Measurements from ENCODE around the gene OSMR.

- TF ChIP-seq, protein P1, sequence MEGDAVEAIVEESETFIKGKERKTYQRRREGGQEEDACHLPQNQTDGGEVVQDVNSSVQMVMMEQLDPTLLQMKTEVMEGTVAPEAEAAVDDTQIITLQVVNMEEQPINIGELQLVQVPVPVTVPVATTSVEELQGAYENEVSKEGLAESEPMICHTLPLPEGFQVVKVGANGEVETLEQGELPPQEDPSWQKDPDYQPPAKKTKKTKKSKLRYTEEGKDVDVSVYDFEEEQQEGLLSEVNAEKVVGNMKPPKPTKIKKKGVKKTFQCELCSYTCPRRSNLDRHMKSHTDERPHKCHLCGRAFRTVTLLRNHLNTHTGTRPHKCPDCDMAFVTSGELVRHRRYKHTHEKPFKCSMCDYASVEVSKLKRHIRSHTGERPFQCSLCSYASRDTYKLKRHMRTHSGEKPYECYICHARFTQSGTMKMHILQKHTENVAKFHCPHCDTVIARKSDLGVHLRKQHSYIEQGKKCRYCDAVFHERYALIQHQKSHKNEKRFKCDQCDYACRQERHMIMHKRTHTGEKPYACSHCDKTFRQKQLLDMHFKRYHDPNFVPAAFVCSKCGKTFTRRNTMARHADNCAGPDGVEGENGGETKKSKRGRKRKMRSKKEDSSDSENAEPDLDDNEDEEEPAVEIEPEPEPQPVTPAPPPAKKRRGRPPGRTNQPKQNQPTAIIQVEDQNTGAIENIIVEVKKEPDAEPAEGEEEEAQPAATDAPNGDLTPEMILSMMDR (IDR thresholded peaks at IDR 0.05 in 2 of 3, conservative IDR thresholded peaks at IDR 0.05 in 1 of 3; ENCODE audit: borderline replicate concordance in 1 of 3, insufficient read depth in 1 of 3, low read depth in 2 of 3, low read length in 2 of 3): no peak
- no peak for TF ChIP-seq EZH2 (IDR thresholded peaks at IDR 0.05)
- no peak for TF ChIP-seq POLR2A (IDR thresholded peaks at IDR 0.05; ENCODE audit: borderline replicate concordance, extremely low read depth, insufficient read depth, insufficient read length)
- TF ChIP-seq ELF1 (IDR thresholded peaks at IDR 0.05; ENCODE audit: borderline replicate concordance, low read depth): no peak
- TF ChIP-seq TCF7L2 (IDR thresholded peaks at IDR 0.05; ENCODE audit: borderline replicate concordance, extremely low read depth, insufficient read depth, insufficient read length): no peak
- TF ChIP-seq YY1 (IDR thresholded peaks at IDR 0.05; ENCODE audit: extremely low read depth, insufficient replicate concordance, low read depth, low read length): no peak
- TF ChIP-seq, protein P2, sequence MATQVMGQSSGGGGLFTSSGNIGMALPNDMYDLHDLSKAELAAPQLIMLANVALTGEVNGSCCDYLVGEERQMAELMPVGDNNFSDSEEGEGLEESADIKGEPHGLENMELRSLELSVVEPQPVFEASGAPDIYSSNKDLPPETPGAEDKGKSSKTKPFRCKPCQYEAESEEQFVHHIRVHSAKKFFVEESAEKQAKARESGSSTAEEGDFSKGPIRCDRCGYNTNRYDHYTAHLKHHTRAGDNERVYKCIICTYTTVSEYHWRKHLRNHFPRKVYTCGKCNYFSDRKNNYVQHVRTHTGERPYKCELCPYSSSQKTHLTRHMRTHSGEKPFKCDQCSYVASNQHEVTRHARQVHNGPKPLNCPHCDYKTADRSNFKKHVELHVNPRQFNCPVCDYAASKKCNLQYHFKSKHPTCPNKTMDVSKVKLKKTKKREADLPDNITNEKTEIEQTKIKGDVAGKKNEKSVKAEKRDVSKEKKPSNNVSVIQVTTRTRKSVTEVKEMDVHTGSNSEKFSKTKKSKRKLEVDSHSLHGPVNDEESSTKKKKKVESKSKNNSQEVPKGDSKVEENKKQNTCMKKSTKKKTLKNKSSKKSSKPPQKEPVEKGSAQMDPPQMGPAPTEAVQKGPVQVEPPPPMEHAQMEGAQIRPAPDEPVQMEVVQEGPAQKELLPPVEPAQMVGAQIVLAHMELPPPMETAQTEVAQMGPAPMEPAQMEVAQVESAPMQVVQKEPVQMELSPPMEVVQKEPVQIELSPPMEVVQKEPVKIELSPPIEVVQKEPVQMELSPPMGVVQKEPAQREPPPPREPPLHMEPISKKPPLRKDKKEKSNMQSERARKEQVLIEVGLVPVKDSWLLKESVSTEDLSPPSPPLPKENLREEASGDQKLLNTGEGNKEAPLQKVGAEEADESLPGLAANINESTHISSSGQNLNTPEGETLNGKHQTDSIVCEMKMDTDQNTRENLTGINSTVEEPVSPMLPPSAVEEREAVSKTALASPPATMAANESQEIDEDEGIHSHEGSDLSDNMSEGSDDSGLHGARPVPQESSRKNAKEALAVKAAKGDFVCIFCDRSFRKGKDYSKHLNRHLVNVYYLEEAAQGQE (IDR thresholded peaks at IDR 0.05; ENCODE audit: low read depth): no peak
- no peak for TF ChIP-seq CEBPB (IDR thresholded peaks at IDR 0.05; ENCODE audit: low read depth)
- TF ChIP-seq JUND (IDR thresholded peaks at IDR 0.05): no peak
- no peak for TF ChIP-seq RAD21 (IDR thresholded peaks at IDR 0.05; ENCODE audit: low read depth)
- TF ChIP-seq, protein P3, sequence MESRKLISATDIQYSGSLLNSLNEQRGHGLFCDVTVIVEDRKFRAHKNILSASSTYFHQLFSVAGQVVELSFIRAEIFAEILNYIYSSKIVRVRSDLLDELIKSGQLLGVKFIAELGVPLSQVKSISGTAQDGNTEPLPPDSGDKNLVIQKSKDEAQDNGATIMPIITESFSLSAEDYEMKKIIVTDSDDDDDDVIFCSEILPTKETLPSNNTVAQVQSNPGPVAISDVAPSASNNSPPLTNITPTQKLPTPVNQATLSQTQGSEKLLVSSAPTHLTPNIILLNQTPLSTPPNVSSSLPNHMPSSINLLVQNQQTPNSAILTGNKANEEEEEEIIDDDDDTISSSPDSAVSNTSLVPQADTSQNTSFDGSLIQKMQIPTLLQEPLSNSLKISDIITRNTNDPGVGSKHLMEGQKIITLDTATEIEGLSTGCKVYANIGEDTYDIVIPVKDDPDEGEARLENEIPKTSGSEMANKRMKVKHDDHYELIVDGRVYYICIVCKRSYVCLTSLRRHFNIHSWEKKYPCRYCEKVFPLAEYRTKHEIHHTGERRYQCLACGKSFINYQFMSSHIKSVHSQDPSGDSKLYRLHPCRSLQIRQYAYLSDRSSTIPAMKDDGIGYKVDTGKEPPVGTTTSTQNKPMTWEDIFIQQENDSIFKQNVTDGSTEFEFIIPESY (IDR thresholded peaks at IDR 0.05; ENCODE audit: extremely low read depth, insufficient replicate concordance, low read length): no peak
- TF ChIP-seq MAX (IDR thresholded peaks at IDR 0.05): no peak
- TF ChIP-seq POLR2AphosphoS5 (IDR thresholded peaks at IDR 0.05; ENCODE audit: low read depth, low read length): peak; percentile 14; the same call in 1 of the 2 replicates
- TF ChIP-seq ZNF274 (IDR thresholded peaks at IDR 0.05; ENCODE audit: low read depth, low read length): no peak
Measured at GRCh38 chr5:38846379-38847011, 683 bp downstream of the OSMR start.

Data from HCT116 (cell line).